H9 (cell line): Measurements from ENCODE around the gene NADSYN1. TPM values are rescaled to one million over a fixed set of nuclear protein-coding genes. Genes with fewer than 3 reads are reported as not detected.

Experiments used
- DNase-seq: peaks from one replicate; pipeline ENCODE4 v3.0.0-alpha.2; 2017
- H2AFZ ChIP-seq: one replicate; pipeline ENCODE4 v1.6.1; 2013; ENCODE audit warnings: mild to moderate bottlenecking, low read length, control low read depth, moderate library complexity
- H2AK5ac ChIP-seq: 2 replicates; pipeline ENCODE4 v1.6.1; 2013; ENCODE audit warnings: low read length, control low read depth, mixed read lengths; ENCODE audit not compliant: insufficient read length
- H2BK120ac ChIP-seq: one replicate; pipeline ENCODE4 v1.6.1; 2013; ENCODE audit warnings: low read depth, mild to moderate bottlenecking, low read length, control low read depth, inconsistent platforms; ENCODE audit not compliant: poor library complexity, severe bottlenecking
- H2BK12ac ChIP-seq: 2 replicates; pipeline ENCODE4 v1.6.1; 2013; ENCODE audit warnings: low read length, control low read depth, mixed read lengths, low read depth; ENCODE audit not compliant: insufficient read length
- H2BK15ac ChIP-seq: 2 replicates; pipeline ENCODE4 v1.6.1; 2013; ENCODE audit warnings: low read depth, low read length, control low read depth
- H2BK20ac ChIP-seq: one replicate; pipeline ENCODE4 v1.6.1; 2013; ENCODE audit warnings: low read depth, mild to moderate bottlenecking, low read length, control low read depth, inconsistent platforms; ENCODE audit not compliant: poor library complexity, severe bottlenecking
- H2BK5ac ChIP-seq: 2 replicates; pipeline ENCODE4 v1.6.1; 2013; ENCODE audit warnings: low read length, control low read depth, mixed read lengths; ENCODE audit not compliant: insufficient read length
- H3K14ac ChIP-seq: 2 replicates; pipeline ENCODE4 v1.6.1; 2013; ENCODE audit warnings: low read length, control low read depth; ENCODE audit not compliant: insufficient read depth
- H3K18ac ChIP-seq: 2 replicates; pipeline ENCODE4 v1.6.1; 2013; ENCODE audit warnings: low read depth, mild to moderate bottlenecking, mixed read lengths, low read length, control low read depth; ENCODE audit not compliant: insufficient read length
- H3K23ac ChIP-seq: 2 replicates; pipeline ENCODE4 v1.6.1; 2013; ENCODE audit warnings: low read length, control low read depth, mixed read lengths, low read depth; ENCODE audit not compliant: insufficient read length
- H3K23me2 ChIP-seq: 2 replicates; pipeline ENCODE4 v1.6.1; 2013; ENCODE audit warnings: low read depth, mild to moderate bottlenecking, mixed read lengths, low read length, control low read depth; ENCODE audit not compliant: insufficient read length, poor library complexity, severe bottlenecking
- H3K27ac ChIP-seq: 2 replicates; pipeline ENCODE4 v1.5.1; 2013; ENCODE audit warnings: low read length, control low read depth, mixed read lengths, low read depth; ENCODE audit not compliant: insufficient read length
- H3K27me3 ChIP-seq: 2 replicates; pipeline ENCODE4 v1.6.1; 2013; ENCODE audit warnings: low read length, control low read depth, inconsistent platforms; ENCODE audit not compliant: insufficient read depth
- H3K4ac ChIP-seq: 2 replicates; pipeline ENCODE4 v1.6.1; 2013; ENCODE audit warnings: low read depth, mild to moderate bottlenecking, control low read depth, inconsistent platforms, low read length, moderate library complexity
- H3K4me1 ChIP-seq: 2 replicates; pipeline ENCODE4 v1.6.1; 2013; ENCODE audit warnings: low read length, control low read depth, inconsistent platforms; ENCODE audit not compliant: insufficient read depth
- H3K4me2 ChIP-seq: 2 replicates; pipeline ENCODE4 v1.6.1; 2013; ENCODE audit warnings: low read length, control low read depth, mixed read lengths; ENCODE audit not compliant: insufficient read length, insufficient read depth
- H3K56ac ChIP-seq: 2 replicates; pipeline ENCODE4 v1.6.1; 2013; ENCODE audit warnings: low read depth, mild to moderate bottlenecking, mixed read lengths, low read length, control low read depth; ENCODE audit not compliant: insufficient read length
- H3K79me1 ChIP-seq: 2 replicates; pipeline ENCODE4 v1.6.1; 2013; ENCODE audit warnings: low read depth, mild to moderate bottlenecking, moderate library complexity, low read length, control low read depth, inconsistent platforms; ENCODE audit not compliant: insufficient read depth, poor library complexity, severe bottlenecking
- H3K79me2 ChIP-seq: 2 replicates; pipeline ENCODE4 v1.6.1; 2013; ENCODE audit warnings: low read length, control low read depth, inconsistent platforms; ENCODE audit not compliant: insufficient read depth
- H3K9ac ChIP-seq: 2 replicates; pipeline ENCODE4 v1.6.1; 2013; ENCODE audit warnings: low read length, control low read depth, mixed read lengths; ENCODE audit not compliant: insufficient read length; ENCODE audit errors: extremely low read depth
- H3K9me3 ChIP-seq: one replicate; pipeline ENCODE4 v1.6.1; 2013; ENCODE audit warnings: low read depth, low read length, inconsistent platforms; ENCODE audit not compliant: control insufficient read depth
- H3T11ph ChIP-seq: one replicate; pipeline ENCODE4 v1.6.1; 2013; ENCODE audit warnings: mild to moderate bottlenecking, low read length, control low read depth, inconsistent platforms
- H4K20me1 ChIP-seq: one replicate; pipeline ENCODE4 v1.6.1; 2013; ENCODE audit not compliant: control insufficient read depth, insufficient read length, insufficient read depth
- H4K5ac ChIP-seq: 2 replicates; pipeline ENCODE4 v1.6.1; 2013; ENCODE audit warnings: low read depth, mild to moderate bottlenecking, mixed read lengths, low read length, control low read depth; ENCODE audit not compliant: insufficient read length
- H4K8ac ChIP-seq: replicated peaks from 2 replicates; pipeline ENCODE4 v1.6.1; 2013; ENCODE audit warnings: low read length, control low read depth, mixed read lengths, low read depth; ENCODE audit not compliant: insufficient read length
- H4K91ac ChIP-seq: 2 replicates; pipeline ENCODE4 v1.6.1; 2013; ENCODE audit warnings: low read depth, mild to moderate bottlenecking, moderate library complexity, mixed read lengths, low read length, control low read depth; ENCODE audit not compliant: insufficient read length
- H3K27ac Mint-ChIP-seq, 3 experiments: 2 replicates in 2 of 3; 3 replicates in 1 of 3; pipeline ENCODE4 v1.8.0; 2020 to 2021; ENCODE audit warnings: mixed read lengths in 3 of 3, mild to moderate bottlenecking in 1 of 3, moderate library complexity in 1 of 3
- H3K27me3 Mint-ChIP-seq: 2 replicates; pipeline ENCODE4 v1.8.0; 2021; ENCODE audit warnings: low read depth, mild to moderate bottlenecking, moderate library complexity, mixed read lengths
- H3K36me3 Mint-ChIP-seq, 3 experiments: 2 replicates in 2 of 3; 3 replicates in 1 of 3; pipeline ENCODE4 v1.8.0; 2020 to 2021; ENCODE audit warnings: low read depth in 3 of 3, mixed read lengths in 3 of 3; ENCODE audit not compliant: insufficient read depth in 1 of 3
- H3K4me1 Mint-ChIP-seq, 2 experiments: 2 replicates each; pipeline ENCODE4 v1.8.0; 2020; ENCODE audit warnings: mixed read lengths in 2 of 2
- H3K4me3 Mint-ChIP-seq, 2 experiments: 2 replicates in 1 of 2; 3 replicates in 1 of 2; pipeline ENCODE4 v1.8.0; 2020 to 2021; ENCODE audit warnings: mild to moderate bottlenecking in 2 of 2, mixed read lengths in 2 of 2, moderate library complexity in 1 of 2
- H3K9me3 Mint-ChIP-seq, 2 experiments: 2 replicates in 1 of 2; 3 replicates in 1 of 2; pipeline ENCODE4 v1.8.0; 2020; ENCODE audit warnings: mild to moderate bottlenecking in 2 of 2, mixed read lengths in 2 of 2, moderate library complexity in 1 of 2
- WGBS: extraction: QIAGEN DNeasy Blood & Tissue Kit; methylation state at CpG from one replicate; pipeline ENCODE4 v1.1.7; 2013; ENCODE audit warnings: missing lambda C conversion rate, low lambda C conversion rate, mixed read lengths; ENCODE audit not compliant: insufficient read length; ENCODE audit errors: extremely low coverage; 5-methylcytosine and 5-hydroxymethylcytosine counted together
- total RNA-seq: library from RNA; stranded (reverse); gene quantifications from 2 replicates; pipeline ENCODE4 v1.2.1, GENCODE V29; 2021
- TF ChIP-seq, protein P1 (sequence below): fragments of 200-600 bp; sonication (generic); conservative IDR thresholded peaks from 3 replicates; pipeline ENCODE4 v1.8.0; 2021; ENCODE audit warnings: antibody characterized with exemption, mild to moderate bottlenecking

Gene NADSYN1
- total RNA-seq, 1 experiment from 2014 or later, result 44.2 TPM

DNA sequence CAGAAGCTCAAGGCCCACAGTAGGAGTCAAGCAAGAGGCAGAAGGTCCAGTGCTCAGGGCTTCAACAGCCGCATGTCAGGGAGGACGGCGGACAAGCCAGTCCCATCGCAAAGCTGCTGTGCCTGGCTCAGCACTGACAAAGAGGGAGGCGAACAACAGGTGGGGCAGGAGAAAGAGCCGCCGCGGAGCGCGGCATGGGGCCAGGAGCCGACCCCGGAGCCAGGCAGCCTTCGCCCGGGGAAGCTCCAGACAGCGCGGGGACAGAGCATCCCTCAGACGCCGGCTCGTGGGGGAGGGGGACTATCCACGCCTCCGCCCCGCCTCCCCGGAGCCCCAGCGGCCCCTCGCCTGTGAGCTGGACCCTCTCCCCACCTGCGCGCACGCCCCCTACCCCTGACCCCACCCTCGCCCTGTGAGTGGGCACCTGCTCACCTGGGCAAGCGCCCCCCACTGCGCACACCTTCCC is 5.2 kb upstream of the NADSYN1 start:
- Histone ChIP-seq H3K4me1 (peaks cover 2% of the 10 kb centered on the region; the same call in 1 of the 2 replicates), H3K27me3 (no peaks in the 10 kb centered on the region), H3K9ac (peak overlapping the region; percentile 53), H3K56ac (no peak overlapping the region), H4K20me1 (no peaks in the 10 kb centered on the region), H4K8ac (no peak overlapping the region), H2AFZ (no peak overlapping the region), H3K14ac (peak overlapping the region; percentile 73; the same call in 1 of the 2 replicates), H3K4ac (no peak overlapping the region), H3K23ac (no peak overlapping the region), H2BK20ac (no peak overlapping the region), H2BK15ac (no peak overlapping the region), H2BK120ac (no peak overlapping the region), H3K23me2 (peaks cover 19% of the 10 kb centered on the region), H2BK12ac (no peak overlapping the region), H3K79me1 (peaks cover 12% of the 10 kb centered on the region), H3T11ph (no peak overlapping the region), H4K5ac (no peak overlapping the region), H3K18ac (peak overlapping the region; percentile 66), H2BK5ac (no peak overlapping the region), H2AK5ac (no peak overlapping the region), H3K9me3 (no peaks in the 10 kb centered on the region), H4K91ac (no peak overlapping the region), H3K4me2 (peak overlapping the region; percentile 97), H3K79me2 (peaks cover 10% of the 10 kb centered on the region; the same call in 1 of the 2 replicates), H3K27ac (no peak overlapping the region)
- TF ChIP-seq, protein P1, sequence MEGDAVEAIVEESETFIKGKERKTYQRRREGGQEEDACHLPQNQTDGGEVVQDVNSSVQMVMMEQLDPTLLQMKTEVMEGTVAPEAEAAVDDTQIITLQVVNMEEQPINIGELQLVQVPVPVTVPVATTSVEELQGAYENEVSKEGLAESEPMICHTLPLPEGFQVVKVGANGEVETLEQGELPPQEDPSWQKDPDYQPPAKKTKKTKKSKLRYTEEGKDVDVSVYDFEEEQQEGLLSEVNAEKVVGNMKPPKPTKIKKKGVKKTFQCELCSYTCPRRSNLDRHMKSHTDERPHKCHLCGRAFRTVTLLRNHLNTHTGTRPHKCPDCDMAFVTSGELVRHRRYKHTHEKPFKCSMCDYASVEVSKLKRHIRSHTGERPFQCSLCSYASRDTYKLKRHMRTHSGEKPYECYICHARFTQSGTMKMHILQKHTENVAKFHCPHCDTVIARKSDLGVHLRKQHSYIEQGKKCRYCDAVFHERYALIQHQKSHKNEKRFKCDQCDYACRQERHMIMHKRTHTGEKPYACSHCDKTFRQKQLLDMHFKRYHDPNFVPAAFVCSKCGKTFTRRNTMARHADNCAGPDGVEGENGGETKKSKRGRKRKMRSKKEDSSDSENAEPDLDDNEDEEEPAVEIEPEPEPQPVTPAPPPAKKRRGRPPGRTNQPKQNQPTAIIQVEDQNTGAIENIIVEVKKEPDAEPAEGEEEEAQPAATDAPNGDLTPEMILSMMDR, result no peak
- H3K4me3 Mint-ChIP-seq, result peak overlapping the region; percentile 95
- no CpG with 5 or more reads among the region's 31 CpGs for whole genome bisulfite sequencing
- peaks cover 3 to 4% of the 10 kb centered on the region in 2 experiments; a peak in 2 of 5 replicates for H3K9me3 Mint-ChIP-seq
- H3K27ac Mint-ChIP-seq, result peak overlapping the region; percentile 87 to 95 (median 88); a peak in 6 of 7 replicates
- peaks cover 43 to 49% of the 10 kb centered on the region in 2 experiments for H3K4me1 Mint-ChIP-seq
- H3K27me3 Mint-ChIP-seq, result no peaks in the 10 kb centered on the region
- H3K36me3 Mint-ChIP-seq, result peaks cover 37 to 49% (median 42%) of the 10 kb centered on the region in 3 experiments
- DNase-seq, result no peak
